ENCODE data around the gene TRPM6.
A peak's percentile ranks its signal among the peaks of the same experiment; 100 is the strongest.

TRPM6 gene

GRCh38 chr9:74773886-74774479 lies 113.7 kb downstream of the TRPM6 start:
- DNase-seq (ENCODE audit: low read depth in 2 of 2): peak; percentile 26 to 38

GRCh38 chr9:74772121-74772520 lies 115.6 kb downstream of the TRPM6 start:
- no peak for DNase-seq (ENCODE audit: low read depth in 2 of 2)

- no peak for DNase-seq (ENCODE audit: low read depth in 2 of 2)
Measured at GRCh38 chr9:74771672-74772071, 116.0 kb downstream of the TRPM6 start.

GRCh38 chr9:74771262-74771585 lies 116.5 kb downstream of the TRPM6 start:
- no peak for DNase-seq (ENCODE audit: low read depth in 2 of 2)

GRCh38 chr9:74770508-74771261 lies 117.0 kb downstream of the TRPM6 start:
- peak in 1 of 2 donors; percentile 16 for DNase-seq (ENCODE audit: low read depth in 2 of 2)

DNA sequence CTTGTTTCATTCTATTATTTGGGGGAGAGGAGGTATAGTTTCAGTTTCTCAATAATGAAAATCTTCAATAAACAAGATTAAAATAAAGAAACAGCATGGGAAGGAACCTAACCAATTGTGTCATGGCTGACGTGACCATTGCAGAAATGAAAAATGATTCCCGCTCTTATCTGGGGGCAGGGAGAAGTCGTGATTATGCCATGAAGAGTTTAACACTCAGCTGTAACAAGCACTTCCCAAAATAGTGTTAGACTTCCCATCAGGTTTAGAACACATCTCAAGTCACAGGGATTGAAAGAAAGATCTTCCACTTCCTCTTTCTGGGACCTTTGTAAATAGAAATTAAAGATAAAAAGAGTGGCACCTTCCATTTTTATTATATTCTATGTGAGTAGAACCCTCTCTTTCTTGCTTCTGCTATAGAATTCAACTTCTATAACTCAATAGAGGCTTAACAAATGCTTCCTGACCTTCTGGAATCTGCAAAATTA lies 122.2 kb downstream of the TRPM6 start:
- no peak for DNase-seq (ENCODE audit: low read depth in 2 of 2)

DNA sequence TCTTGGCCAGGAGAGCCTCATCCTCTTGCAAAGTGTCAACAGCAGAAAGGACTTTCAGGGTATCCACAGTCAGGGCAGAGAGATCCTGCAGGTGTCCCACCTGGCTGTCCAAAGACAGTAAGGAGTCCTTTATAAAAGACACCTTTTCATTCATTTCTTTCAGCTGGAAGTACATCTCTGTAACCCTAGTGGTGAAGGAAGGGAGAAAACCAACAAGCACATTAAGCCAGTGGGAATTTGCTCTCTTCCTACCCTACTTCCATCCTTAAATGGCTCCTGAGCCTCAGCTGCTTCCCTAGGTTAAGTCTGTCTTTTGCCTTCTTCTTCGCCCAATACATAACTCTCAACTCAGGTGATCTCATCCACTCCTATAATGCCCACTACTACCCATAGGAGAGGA lies 124.8 kb downstream of the TRPM6 start:
- no peak for DNase-seq (ENCODE audit: low read depth in 2 of 2)

DNA sequence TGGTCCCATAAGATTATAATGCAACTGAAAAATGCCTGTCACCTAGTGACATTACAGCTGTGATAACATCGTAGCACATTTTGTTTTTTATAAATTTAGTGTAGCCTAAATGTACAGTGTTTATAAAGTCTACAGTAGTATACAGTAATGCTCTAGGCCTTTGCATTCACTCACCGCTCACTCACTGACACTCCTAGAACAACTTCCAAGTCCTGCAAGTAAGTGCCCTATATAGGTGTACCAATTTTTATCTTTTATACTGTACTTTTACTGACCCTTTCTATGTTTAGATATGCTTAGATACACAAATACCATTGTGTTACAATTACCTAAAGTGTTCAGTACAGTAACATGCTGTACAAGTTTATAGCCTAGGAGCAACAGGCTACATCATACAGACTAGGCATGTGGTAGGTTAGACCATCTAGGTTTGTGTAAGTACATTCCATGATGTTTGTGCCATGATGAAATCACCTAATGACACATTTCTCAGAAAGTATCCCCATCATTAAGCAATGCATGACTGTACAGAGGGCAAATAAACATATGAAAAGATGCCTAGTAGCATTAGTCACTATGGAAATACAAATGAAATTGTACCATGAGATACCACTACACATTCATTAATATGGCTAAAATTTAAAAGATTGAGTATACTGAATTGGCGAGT lies 127.6 kb downstream of the TRPM6 start:
- no peak for DNase-seq (ENCODE audit: low read depth in 2 of 2)

DNA sequence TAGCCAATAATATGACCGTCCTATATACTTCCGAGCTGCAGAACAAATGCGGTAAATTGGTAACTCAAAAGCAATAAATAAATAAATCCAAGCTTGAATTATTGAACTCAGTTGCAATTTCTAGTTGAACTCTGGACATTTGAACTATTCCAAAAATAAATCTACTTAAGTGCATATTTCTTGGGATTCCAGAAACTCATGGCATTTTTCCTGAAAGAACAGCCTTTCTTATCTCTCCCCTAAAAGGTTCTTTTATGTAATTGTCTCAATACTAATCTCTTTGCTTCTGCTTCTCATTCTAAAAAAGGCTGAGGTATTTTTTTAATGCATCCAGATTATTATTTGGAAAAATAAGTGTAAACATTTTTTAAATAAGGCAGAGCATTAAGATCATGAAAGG lies 131.7 kb downstream of the TRPM6 start:
- DNase-seq (ENCODE audit: low read depth in 2 of 2): no peak

GRCh38 chr9:74755355-74755754 lies 132.4 kb downstream of the TRPM6 start:
- no peak for DNase-seq (ENCODE audit: low read depth in 2 of 2)

DNA sequence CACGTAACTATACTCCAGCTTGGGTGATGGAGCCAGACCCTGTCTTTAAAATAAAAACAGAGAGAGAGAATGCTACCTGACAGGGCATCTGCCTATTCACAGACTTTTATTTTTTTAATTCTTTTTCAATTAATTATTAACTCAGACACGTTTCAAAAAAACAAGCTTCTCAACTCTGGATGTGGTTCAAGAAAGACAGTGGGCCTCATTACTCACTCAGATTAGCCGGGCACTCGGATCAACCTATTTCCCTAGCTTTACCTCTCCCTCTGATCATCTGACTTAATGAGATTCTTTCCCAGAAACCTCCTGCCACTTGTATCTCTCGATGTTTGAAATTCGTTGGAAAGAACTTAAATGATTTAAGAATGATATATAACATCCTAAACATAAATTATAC lies 134.1 kb downstream of the TRPM6 start:
- no peak for DNase-seq (ENCODE audit: low read depth in 2 of 2)

- DNase-seq (ENCODE audit: low read depth in 2 of 2): no peak
Measured at GRCh38 chr9:74748966-74749365, 138.8 kb downstream of the TRPM6 start.

- no peak for DNase-seq (ENCODE audit: low read depth in 2 of 2)
Measured at GRCh38 chr9:74742792-74743730, 144.7 kb downstream of the TRPM6 start.

GRCh38 chr9:74742191-74742790 lies 145.4 kb downstream of the TRPM6 start:
- DNase-seq (ENCODE audit: low read depth in 2 of 2): no peak

DNA sequence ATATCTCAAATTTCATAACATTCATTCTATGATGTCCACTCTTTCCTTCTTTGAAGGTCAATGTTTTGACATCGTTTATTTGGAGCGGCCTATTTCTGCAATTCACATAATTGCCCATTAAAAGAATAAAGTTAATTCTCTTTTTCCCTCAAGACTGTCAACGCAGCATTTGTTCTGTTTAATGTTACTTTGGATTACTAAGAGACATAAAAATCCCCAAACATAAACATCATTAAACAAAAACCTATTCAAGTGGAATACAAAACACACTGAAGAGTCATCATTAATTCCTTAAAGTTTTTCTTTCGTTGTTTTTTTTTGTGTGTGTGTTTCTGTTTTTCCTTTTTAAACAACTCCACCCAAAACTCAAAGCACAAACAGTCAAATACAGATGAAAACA lies 151.1 kb downstream of the TRPM6 start:
- DNase-seq (ENCODE audit: low read depth in 2 of 2): no peak

DNA sequence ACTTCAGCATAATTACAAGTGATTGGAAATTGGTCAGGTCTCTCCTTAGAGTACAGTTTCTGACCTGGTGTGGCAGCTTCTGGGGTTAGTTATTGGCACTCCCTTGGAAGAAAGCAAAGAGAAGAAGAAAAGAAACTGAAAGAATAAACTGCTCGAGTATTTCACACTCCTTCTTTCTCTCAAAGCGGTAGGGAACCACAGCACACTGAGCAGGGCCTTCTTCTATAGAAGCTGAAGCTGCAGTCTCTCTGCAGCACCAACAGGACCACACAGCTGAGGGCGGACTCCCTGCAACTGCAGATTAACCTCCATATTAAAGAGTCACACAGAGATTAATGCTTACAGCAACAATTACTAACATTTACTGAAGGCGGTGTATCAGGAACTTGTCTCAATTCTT lies 152.0 kb downstream of the TRPM6 start:
- no peak for DNase-seq (ENCODE audit: low read depth in 2 of 2)

GRCh38 chr9:74729136-74729695 lies 158.5 kb downstream of the TRPM6 start:
- DNase-seq (ENCODE audit: low read depth in 2 of 2): no peak

- no peak for DNase-seq (ENCODE audit: low read depth in 2 of 2)
Measured at GRCh38 chr9:74728176-74728575, 159.5 kb downstream of the TRPM6 start.

- no peak for DNase-seq (ENCODE audit: low read depth in 2 of 2)
Measured at GRCh38 chr9:74726581-74726980, 161.1 kb downstream of the TRPM6 start.

GRCh38 chr9:74724317-74724716 lies 163.4 kb downstream of the TRPM6 start:
- no peak for DNase-seq (ENCODE audit: low read depth in 2 of 2)
